Measurements from ENCODE around the gene IGDCC3.
A peak's percentile ranks its signal among the peaks of the same experiment; 100 is the strongest.

IGDCC3 gene

GRCh38 chr15:65377976-65378366 is at the start of gene IGDCC3:
Gene IGDCC3 (minus strand): TSS chr15:65378002. CDS start chr15:65377788, 214 bp downstream.
- DNase-seq (ENCODE audit: low spot score): peak; percentile 86

- no peak for DNase-seq (ENCODE audit: low spot score)
These were observed 48.5 kb upstream of the IGDCC3 start for GRCh38 chr15:65426216-65426853.

- DNase-seq (ENCODE audit: low spot score): no peak
These were observed 46.9 kb upstream of the IGDCC3 start for GRCh38 chr15:65424683-65425082.

GRCh38 chr15:65423976-65424679 is 46.3 kb upstream of the IGDCC3 start:
- DNase-seq (ENCODE audit: low spot score): no peak

- no peak for DNase-seq (ENCODE audit: low spot score)
These were observed 45.6 kb upstream of the IGDCC3 start for GRCh38 chr15:65423150-65423975.

- DNase-seq (ENCODE audit: low spot score): no peak
These were observed 43.8 kb upstream of the IGDCC3 start for GRCh38 chr15:65421360-65422215.

- no peak for DNase-seq (ENCODE audit: low spot score)
These were observed 43.2 kb upstream of the IGDCC3 start for GRCh38 chr15:65420975-65421359.

GRCh38 chr15:65418596-65418995 is 40.8 kb upstream of the IGDCC3 start:
- DNase-seq (ENCODE audit: low spot score): no peak

- no peak for DNase-seq (ENCODE audit: low spot score)
These were observed 39.1 kb upstream of the IGDCC3 start for GRCh38 chr15:65416845-65417416.

- peak; percentile 74 for DNase-seq (ENCODE audit: low spot score)
These were observed 37.2 kb upstream of the IGDCC3 start for GRCh38 chr15:65414841-65415621.

GRCh38 chr15:65413760-65414144 is 36.0 kb upstream of the IGDCC3 start:
- DNase-seq (ENCODE audit: low spot score): no peak

- DNase-seq (ENCODE audit: low spot score): no peak
These were observed 35.4 kb upstream of the IGDCC3 start for GRCh38 chr15:65413051-65413759.

GRCh38 chr15:65412556-65412955 is 34.8 kb upstream of the IGDCC3 start:
- no peak for DNase-seq (ENCODE audit: low spot score)

GRCh38 chr15:65411465-65412071 is 33.8 kb upstream of the IGDCC3 start:
- no peak for DNase-seq (ENCODE audit: low spot score)

GRCh38 chr15:65410972-65411371 is 33.2 kb upstream of the IGDCC3 start:
- no peak for DNase-seq (ENCODE audit: low spot score)

- DNase-seq (ENCODE audit: low spot score): no peak
These were observed 32.2 kb upstream of the IGDCC3 start for GRCh38 chr15:65410036-65410435.

GRCh38 chr15:65409036-65409631 is 31.3 kb upstream of the IGDCC3 start:
- DNase-seq (ENCODE audit: low spot score): no peak

- DNase-seq (ENCODE audit: low spot score): no peak
These were observed 30.7 kb upstream of the IGDCC3 start for GRCh38 chr15:65408324-65409035.

Measured in HuH-7.5 (cell line).